HG02623 (cell line): ENCODE data around the gene STIP1.
A peak's percentile ranks its signal among the peaks of the same experiment; 100 is the strongest.
"Not testable (repeated sequence)": the region's sequence is repeated elsewhere in the genome, so short reads cannot be mapped to it uniquely, and the experiment has no call there.

Experiments used
- ATAC-seq: cut with Tn5 transposase; IDR thresholded peaks from one replicate; pipeline ENCODE4 v1.9.1; 2021; ENCODE audit warnings: moderate library complexity; ENCODE audit not compliant: unreplicated experiment

The STIP1 gene

DNA sequence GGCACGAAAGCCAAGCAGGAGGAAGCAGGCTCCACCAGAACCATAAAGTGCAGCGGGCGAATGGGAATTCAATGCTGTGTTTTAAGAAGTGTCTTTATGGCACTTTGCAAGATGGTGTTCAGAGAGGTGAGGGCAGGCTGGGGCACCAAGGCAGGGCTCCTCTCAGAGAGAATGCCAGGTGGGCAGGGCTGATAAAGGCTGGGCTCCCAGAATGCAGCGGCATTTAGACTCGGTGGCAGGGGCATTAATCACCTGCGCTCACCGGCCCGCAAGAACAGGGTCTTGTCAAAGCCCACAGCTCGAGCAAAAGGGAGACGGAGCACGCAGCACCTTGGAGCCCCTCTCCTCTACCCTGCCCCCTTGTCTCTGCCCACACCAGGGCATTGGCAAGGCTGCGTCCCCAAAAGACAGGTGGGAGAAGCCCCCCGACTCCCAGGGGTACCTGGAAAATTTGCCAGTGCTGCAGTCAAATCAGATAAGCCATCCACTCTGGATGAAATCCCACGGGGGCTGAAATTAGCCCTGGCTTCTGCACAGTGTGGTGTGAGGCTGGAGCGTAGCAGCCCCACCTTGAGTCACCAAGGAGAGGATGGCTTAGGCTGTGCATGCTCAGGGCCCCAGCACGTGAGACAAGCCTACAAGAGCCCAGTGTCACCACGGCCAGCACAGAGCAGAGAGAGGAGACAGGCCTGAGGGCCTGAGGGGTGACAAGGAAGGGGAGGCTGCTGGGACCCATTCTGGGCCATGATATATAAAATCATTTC, 28.2 kb upstream of the STIP1 start:
- ATAC-seq, result no peak

DNA sequence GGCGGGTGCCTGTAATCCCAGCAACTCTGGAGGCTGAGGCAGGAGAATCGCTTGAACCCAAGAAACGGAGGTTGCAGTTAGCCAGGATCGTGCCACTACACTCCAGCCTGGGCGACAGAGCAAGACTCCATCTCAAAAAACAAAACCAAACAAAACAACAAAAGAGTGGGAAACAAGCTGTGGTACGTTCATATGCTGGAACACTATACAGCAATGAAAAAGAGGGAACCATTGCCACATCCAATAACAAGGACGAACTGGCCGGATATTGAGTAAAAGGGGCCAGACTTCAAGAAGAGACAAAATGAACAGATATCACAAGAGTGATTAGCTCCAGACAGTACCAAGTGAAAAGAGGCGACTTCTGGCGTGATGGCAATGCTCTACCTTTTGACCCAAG, 24.9 kb upstream of the STIP1 start:
- no peak for ATAC-seq

GRCh38 chr11:64162769-64163168, 23.2 kb upstream of the STIP1 start:
- not testable (repeated sequence) for ATAC-seq

GRCh38 chr11:64163951-64164350, 22.0 kb upstream of the STIP1 start:
- ATAC-seq, result no peak

GRCh38 chr11:64164392-64165312, 21.3 kb upstream of the STIP1 start:
- ATAC-seq, result no peak

GRCh38 chr11:64165481-64165841, 20.5 kb upstream of the STIP1 start:
- no peak for ATAC-seq

DNA sequence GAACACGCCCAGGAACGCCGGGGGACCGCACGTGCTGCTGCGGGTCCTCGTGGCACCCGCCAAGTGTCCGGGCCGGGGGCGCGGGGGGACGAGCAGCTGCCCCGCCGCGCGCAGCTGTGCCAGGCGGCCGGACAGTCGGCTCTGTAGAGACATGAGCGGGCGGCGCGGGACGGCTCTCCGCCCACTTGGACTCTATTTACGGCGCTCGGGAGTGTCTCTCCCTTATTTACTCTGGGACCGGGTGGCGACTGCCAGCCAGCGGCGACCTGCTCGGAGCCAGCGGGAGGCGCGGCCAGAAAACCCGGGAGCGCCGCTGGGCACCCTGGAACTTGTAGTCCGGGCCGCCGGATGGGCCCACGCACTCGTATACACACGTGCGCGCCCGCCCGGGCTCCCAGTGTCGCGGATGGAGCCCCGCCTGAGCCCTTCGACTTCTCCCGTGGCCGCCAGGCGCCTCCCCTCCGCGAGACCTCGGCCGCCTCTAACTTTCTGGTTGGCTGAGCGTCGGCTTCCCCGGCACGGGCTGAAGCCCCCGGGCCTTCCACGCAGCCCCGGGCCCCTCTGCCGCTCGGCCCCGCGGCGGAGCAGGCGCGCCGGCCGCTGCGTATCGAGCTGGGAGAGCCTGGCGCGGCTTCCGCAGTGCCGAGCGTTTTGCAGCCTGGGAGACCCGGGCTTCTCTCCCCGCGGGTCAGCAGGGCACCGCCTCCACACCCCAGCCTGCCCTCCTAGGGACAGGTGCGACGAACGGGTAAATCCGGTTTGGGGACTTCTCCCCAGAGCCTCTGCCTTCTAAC, 19.9 kb upstream of the STIP1 start, which contains the start of gene MACROD1:
Gene MACROD1, minus strand, starts transcription at position 272 of the 794 bp plus-strand sequence. Its CDS starts 119 bp downstream, at position 153.
- peak; percentile 76 for ATAC-seq

DNA sequence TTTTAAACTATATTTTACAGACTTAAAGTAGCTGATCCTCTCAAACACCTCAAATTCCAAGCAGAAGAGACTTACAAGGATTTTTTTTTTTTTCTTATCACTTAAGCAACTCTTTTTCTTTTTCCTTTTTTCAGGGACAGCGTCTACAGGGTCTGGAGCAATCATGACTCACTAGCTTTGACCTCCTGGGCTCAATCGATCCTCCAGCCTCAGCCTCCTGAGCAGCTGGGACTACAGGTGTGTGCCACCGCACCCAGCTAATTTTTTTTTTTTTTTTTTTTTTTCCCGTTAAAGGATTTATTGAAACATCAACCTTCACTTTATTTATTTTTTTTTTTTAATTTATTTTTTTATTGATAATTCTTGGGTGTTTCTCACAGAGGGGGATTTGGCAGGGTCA, 15.6 kb upstream of the STIP1 start:
- no peak for ATAC-seq

DNA sequence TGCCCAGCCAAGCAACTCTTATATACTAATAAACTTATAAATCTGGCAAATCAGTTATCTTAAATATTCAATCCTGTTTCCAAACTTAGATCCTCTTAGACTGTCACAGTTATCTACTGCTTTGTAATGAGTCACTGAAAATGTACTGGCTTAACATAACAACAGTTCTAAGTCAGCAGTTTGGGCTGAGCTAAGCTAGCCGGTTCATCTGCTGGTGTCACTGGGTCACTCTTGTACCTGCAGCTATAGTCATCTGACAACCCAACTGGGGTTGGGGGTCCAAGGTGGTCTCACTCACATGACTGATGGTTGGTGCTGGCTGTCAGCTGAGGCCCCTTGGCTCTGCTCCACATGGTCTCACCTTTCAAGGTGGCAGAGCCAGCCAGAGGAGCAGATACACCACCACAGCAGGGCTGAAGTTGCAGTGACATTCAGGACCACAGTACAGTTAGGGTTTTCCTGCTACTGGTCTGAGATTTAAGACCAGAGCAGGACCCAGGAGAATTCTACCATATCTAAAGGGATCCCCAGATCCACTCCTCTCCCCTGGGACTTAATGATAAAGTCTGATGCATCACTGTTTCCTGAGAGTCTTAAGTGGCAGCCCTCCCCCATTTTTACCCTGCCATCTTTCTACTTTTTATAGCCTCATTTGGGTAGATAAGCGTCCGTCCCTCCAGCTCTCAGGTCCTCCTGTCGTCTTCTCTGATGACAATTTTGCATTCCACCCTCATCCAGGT, 12.2 kb upstream of the STIP1 start:
- no peak for ATAC-seq

DNA sequence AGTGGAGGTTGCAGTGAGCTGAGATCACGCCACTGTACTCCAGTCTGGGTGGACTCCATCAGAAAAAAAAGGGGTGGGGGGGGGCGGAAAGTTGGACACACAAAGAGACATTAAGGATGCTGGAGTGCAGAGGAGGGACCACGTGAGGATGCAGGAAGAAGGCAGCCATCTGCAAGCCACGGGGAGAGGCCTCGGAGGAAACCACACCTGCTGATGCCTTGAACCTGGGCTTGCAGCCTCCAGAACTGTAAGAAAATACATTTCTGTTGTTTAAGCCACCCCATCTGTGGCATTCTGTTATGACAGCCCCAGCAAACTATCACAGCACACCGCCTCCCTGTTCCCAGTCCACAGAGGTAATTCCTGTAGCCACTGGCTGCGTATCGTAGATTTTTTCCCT, 9.2 kb upstream of the STIP1 start:
- ATAC-seq, result no peak

- no peak for ATAC-seq
These were observed 7.8 kb upstream of the STIP1 start for GRCh38 chr11:64178203-64178602.

GRCh38 chr11:64178951-64179639, 6.9 kb upstream of the STIP1 start:
- no peak for ATAC-seq

DNA sequence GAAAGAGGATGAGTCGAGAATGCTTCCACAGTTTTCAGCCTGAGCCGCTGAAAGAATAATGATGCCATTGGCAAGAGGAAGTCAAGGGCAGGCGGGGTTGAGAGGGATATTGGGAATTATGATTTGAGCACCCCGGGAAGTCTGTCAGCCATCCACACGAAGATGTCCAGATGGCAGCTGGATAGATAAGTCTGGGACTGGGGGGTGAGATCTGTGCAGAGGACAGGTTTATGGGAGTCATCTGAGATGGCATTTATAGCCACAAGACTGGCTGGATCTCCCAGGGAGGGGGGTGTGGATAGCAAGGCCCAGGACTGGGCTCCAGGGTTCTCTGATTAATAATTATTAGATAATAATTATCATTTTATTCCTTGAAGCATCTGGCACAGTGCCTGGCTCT, 5.1 kb upstream of the STIP1 start:
- no peak for ATAC-seq

GRCh38 chr11:64181506-64182411, 4.2 kb upstream of the STIP1 start:
- no peak for ATAC-seq

GRCh38 chr11:64183890-64184289, 2.1 kb upstream of the STIP1 start:
- no peak for ATAC-seq

GRCh38 chr11:64185175-64185692, 737 bp upstream of the STIP1 start:
- ATAC-seq, result peak; percentile 16

- no peak for ATAC-seq
These were observed 658 bp downstream of the STIP1 start for GRCh38 chr11:64186492-64187165.

- no peak for ATAC-seq
These were observed 6.5 kb downstream of the STIP1 start for GRCh38 chr11:64192434-64192833.
